Activated T-helper 2 cell treated with anti-CD3 and anti-CD28 coated beads, Interferon-gamma antibody, Interleukin-2, Interleukin-4, amounts not matched to agents 10 μg/mL and 5 μg/mL and 100 μg/mL, durations not matched to agents 14 hours and 24 hours and 36 hours (primary cell): ENCODE measurements around the gene ZNF827. TPM values are rescaled to one million over a fixed set of nuclear protein-coding genes. Genes with fewer than 3 reads are reported as not detected.

Experiments
- DNase-seq: peaks from one replicate; pipeline ENCODE4 v3.0.0; 2021; ENCODE audit warnings: low spot score
- H3K27ac Mint-ChIP-seq: one replicate; pipeline ENCODE4 v1.8.0; 2021; ENCODE audit warnings: mixed read lengths
- H3K27me3 Mint-ChIP-seq: one replicate; pipeline ENCODE4 v1.8.0; 2021; ENCODE audit warnings: low read depth, mixed read lengths
- H3K36me3 Mint-ChIP-seq: one replicate; pipeline ENCODE4 v1.8.0; 2021; ENCODE audit warnings: low read depth, mixed read lengths
- H3K4me1 Mint-ChIP-seq: one replicate; pipeline ENCODE4 v1.8.0; 2021; ENCODE audit warnings: low read depth, mixed read lengths
- H3K4me3 Mint-ChIP-seq: one replicate; pipeline ENCODE4 v1.8.0; 2021; ENCODE audit warnings: low read depth, mild to moderate bottlenecking, moderate library complexity, mixed read lengths
- H3K9me3 Mint-ChIP-seq: one replicate; pipeline ENCODE4 v1.8.0; 2021; ENCODE audit warnings: mixed read lengths
- intact Hi-C: fragments of 100-400 bp; cut with micrococcal nuclease; formaldehyde crosslinking; loops from one replicate; pipeline ENCODE4 v1.15.1; 2023
- total RNA-seq: library from RNA; stranded (reverse); gene quantifications from 2 replicates; pipeline ENCODE4 v1.2.3, GENCODE V29; 2022

The ZNF827 gene
- total RNA-seq, 1 donor from 2014 or later, result 41.3 TPM

DNA sequence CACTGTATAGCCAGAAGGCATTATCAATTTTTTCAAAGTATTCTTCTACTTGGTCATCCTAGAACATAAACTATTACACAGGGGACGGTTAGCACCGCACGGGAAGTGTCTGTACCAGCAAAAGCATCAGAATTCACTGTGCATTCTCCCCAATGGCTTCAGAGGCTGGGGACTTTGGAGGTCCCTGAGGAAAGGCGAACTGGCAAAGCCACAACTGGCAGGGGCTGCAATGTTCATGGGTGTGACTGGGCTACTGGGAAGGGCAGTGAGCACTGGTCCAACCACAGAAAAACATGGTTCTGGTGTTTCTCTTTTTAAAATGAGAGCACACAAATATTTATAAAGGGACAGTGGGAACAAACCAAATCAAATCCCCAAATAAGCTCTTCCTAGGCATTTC lies 175.2 kb downstream of the ZNF827 start:
- H3K4me3 Mint-ChIP-seq, result no peak overlapping the region
- peaks cover 35% of the 10 kb centered on the region for H3K4me1 Mint-ChIP-seq
- no peaks in the 10 kb centered on the region for H3K27me3 Mint-ChIP-seq
- intact Hi-C loops, result no loop called here
- H3K9me3 Mint-ChIP-seq, result peaks cover 21% of the 10 kb centered on the region
- H3K27ac Mint-ChIP-seq, result no peak overlapping the region
- no peak for DNase-seq
- peaks cover 93% of the 10 kb centered on the region for H3K36me3 Mint-ChIP-seq

DNA sequence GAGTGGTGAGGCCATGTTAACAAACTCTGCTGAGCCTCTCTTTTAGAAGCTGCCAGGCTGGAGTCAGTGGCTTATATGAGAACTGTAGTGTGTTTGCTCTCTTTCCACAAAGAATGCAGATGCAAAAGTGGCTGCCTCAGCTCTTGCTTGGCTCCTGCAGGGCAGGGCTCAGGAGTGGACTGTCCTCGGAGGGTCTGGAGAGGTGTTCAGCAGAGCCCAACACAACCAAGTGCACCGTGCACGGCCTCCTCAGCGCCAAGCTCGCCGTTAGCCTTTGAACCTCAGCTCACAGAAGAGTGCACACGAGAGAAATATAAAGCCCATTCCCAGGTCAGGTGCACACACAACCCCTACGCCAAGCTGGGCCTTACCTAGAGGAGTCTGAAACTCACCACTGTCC lies 175.9 kb downstream of the ZNF827 start:
- no peak overlapping the region for H3K27ac Mint-ChIP-seq
- H3K9me3 Mint-ChIP-seq, result peaks cover 15% of the 10 kb centered on the region
- DNase-seq, result no peak
- intact Hi-C loops, result no loop called here
- H3K4me1 Mint-ChIP-seq, result peaks cover 39% of the 10 kb centered on the region
- no peak overlapping the region for H3K4me3 Mint-ChIP-seq
- H3K27me3 Mint-ChIP-seq, result no peaks in the 10 kb centered on the region
- peaks cover 91% of the 10 kb centered on the region for H3K36me3 Mint-ChIP-seq

GRCh38 chr4:145760961-145761929 lies 177.4 kb downstream of the ZNF827 start:
- Mint-ChIP-seq H3K27me3 (no peaks in the 10 kb centered on the region), H3K9me3 (peaks cover under 1% of the 10 kb centered on the region), H3K4me3 (no peak overlapping the region), H3K36me3 (peaks cover 88% of the 10 kb centered on the region), H3K27ac (no peak overlapping the region), H3K4me1 (peaks cover 37% of the 10 kb centered on the region)
- intact Hi-C loops, result no loop called here
- DNase-seq, result no peak

GRCh38 chr4:145760176-145760575 lies 178.4 kb downstream of the ZNF827 start:
- Mint-ChIP-seq H3K27me3 (no peaks in the 10 kb centered on the region), H3K27ac (peak overlapping the region; percentile 59), H3K4me1 (peaks cover 39% of the 10 kb centered on the region), H3K4me3 (no peak overlapping the region), H3K36me3 (peaks cover 82% of the 10 kb centered on the region), H3K9me3 (no peaks in the 10 kb centered on the region)
- DNase-seq, result no peak
- intact Hi-C loops, result no loop called here

DNA sequence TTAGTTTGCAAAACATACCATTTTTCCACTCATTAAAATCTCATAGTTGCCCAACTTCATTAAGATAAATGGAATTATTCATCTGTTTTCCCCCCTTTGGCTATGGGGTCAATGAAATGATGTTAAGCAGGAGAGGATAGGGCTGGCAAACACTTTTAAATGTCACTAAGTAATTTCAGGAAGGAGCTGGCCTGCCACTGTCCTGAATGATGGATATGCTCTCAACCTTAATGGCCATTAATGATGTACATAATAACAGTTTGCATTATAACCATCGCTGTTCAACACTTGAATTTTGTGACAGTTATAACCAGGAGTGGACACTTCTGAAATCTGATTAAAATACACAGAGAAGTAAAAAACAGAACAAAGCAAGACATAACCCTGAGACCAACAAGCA lies 181.4 kb downstream of the ZNF827 start:
- Mint-ChIP-seq H3K27me3 (no peaks in the 10 kb centered on the region), H3K4me1 (peaks cover 39% of the 10 kb centered on the region), H3K27ac (peak overlapping the region; percentile 48), H3K4me3 (no peak overlapping the region), H3K9me3 (no peaks in the 10 kb centered on the region), H3K36me3 (peaks cover 56% of the 10 kb centered on the region)
- intact Hi-C loops, result loop anchor here (2.0 kb wide), 1 partner anchor 52 kb away; no protein-coding TSS in a partner anchor
- DNase-seq, result no peak

- Mint-ChIP-seq H3K27me3 (no peaks in the 10 kb centered on the region), H3K27ac (peak overlapping the region; percentile 86), H3K36me3 (peaks cover 49% of the 10 kb centered on the region), H3K4me3 (no peak overlapping the region), H3K4me1 (peaks cover 39% of the 10 kb centered on the region), H3K9me3 (peaks cover 3% of the 10 kb centered on the region)
- intact Hi-C loops, result loop anchor here (2.0 kb wide), 1 partner anchor 53 kb away; no protein-coding TSS in a partner anchor
- DNase-seq, result no peak
Observed at GRCh38 chr4:145756244-145756643, 182.4 kb downstream of the ZNF827 start.

DNA sequence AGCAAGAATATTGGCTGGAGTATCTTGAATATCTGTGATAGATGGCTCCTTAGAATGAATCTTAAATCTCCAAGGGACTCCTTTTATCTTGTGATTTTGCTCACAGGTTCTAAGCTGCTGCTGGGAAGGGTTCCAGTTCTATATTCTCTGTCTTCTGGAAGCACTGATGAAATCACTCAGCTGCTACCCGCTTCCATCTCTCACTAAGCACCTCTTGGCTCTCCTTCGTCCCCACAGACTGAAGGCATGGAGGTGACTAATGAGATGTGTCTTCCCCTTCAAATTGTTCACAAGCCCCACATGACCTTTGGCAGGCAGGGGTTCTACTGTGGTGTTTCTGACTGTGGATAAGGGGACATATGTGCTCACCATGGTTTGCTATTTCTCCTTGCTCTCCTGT lies 182.8 kb downstream of the ZNF827 start:
- peaks cover 7% of the 10 kb centered on the region for H3K9me3 Mint-ChIP-seq
- intact Hi-C loops, result loop anchor here (2.0 kb wide), 1 partner anchor 53 kb away; no protein-coding TSS in a partner anchor
- no peak overlapping the region for H3K4me3 Mint-ChIP-seq
- peaks cover 39% of the 10 kb centered on the region for H3K4me1 Mint-ChIP-seq
- no peak for DNase-seq
- H3K27me3 Mint-ChIP-seq, result no peaks in the 10 kb centered on the region
- peak overlapping the region; percentile 86 for H3K27ac Mint-ChIP-seq
- peaks cover 46% of the 10 kb centered on the region for H3K36me3 Mint-ChIP-seq

DNA sequence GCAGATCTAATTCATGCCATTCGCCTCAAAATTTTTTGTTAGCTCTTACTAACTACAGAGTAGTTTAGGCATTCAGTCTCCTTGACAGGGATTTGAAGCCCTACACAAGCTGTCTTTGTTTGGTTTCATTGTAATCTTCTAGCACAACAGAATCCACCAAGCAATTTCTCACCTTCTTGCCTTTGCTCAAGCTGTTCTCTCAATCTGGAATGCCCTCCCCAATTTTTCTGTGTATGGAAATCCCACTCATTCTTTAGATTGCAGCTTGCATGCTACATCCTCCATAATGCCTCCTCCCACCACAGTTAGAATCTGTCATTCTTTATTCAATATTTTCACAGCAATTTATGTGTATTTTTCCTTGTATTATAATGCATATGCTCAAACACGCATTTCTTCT lies 195.0 kb downstream of the ZNF827 start:
- Mint-ChIP-seq H3K4me3 (no peak overlapping the region), H3K36me3 (no peaks in the 10 kb centered on the region), H3K4me1 (no peaks in the 10 kb centered on the region), H3K9me3 (peaks cover 10% of the 10 kb centered on the region), H3K27ac (no peak overlapping the region), H3K27me3 (peaks cover 29% of the 10 kb centered on the region)
- no peak for DNase-seq
- intact Hi-C loops, result no loop called here

DNA sequence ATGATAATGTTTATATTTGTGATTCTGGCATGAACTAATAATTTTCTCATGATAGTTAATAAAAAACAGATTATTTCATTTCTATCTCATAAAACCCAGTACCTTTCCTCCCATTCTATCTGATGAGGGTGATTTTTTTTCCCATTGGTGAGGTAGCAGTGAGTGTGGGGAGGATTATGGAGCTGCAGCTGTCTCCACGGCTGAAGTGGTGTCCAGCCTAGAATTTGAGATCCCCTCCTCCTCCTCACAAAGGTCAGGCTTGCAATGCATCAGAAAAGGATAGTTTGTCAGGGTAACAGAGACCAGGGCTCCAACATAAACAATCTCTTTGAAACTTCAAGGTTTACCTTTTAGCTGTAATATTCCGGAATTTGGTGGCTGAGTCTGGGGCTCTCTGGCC lies 197.8 kb downstream of the ZNF827 start:
- peaks cover 2% of the 10 kb centered on the region for H3K4me1 Mint-ChIP-seq
- no peaks in the 10 kb centered on the region for H3K36me3 Mint-ChIP-seq
- no peak overlapping the region for H3K4me3 Mint-ChIP-seq
- no peak for DNase-seq
- H3K27ac Mint-ChIP-seq, result no peak overlapping the region
- peaks cover 6% of the 10 kb centered on the region for H3K9me3 Mint-ChIP-seq
- H3K27me3 Mint-ChIP-seq, result peaks cover 15% of the 10 kb centered on the region
- intact Hi-C loops, result no loop called here

DNA sequence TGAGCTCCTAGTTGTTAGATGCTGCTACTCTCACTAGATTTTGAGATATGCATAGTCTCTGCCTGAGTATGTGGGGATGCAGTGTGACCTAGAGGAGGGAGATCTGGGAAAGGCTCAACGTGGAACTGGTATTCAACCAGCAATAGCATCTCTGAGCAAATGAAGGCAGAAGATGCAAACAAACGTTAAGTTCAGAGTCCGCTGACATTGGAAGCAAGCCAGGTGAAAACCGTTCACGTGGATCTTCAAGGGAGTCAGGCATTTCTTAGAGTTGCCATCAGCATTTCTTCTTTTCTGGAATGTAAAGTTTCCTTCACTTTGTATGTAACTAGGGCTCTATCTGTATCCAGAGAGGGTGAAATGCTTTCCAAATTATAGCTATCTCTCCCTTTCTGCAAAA lies 198.8 kb downstream of the ZNF827 start:
- intact Hi-C loops, result no loop called here
- DNase-seq, result no peak

GRCh38 chr4:145736241-145736831 lies 202.3 kb downstream of the ZNF827 start:
- Mint-ChIP-seq H3K4me3 (no peak overlapping the region), H3K27me3 (peaks cover 2% of the 10 kb centered on the region), H3K9me3 (no peaks in the 10 kb centered on the region), H3K36me3 (no peaks in the 10 kb centered on the region), H3K27ac (no peak overlapping the region), H3K4me1 (peaks cover 16% of the 10 kb centered on the region)
- intact Hi-C loops, result no loop called here
- DNase-seq, result no peak

More for the DNA sequence above, 198.8 kb downstream of the ZNF827 start:
- Mint-ChIP-seq H3K4me3 (no peak overlapping the region), H3K4me1 (peaks cover 2% of the 10 kb centered on the region), H3K27me3 (peaks cover 10% of the 10 kb centered on the region), H3K27ac (no peak overlapping the region), H3K9me3 (no peaks in the 10 kb centered on the region), H3K36me3 (no peaks in the 10 kb centered on the region)

GRCh38 chr4:145735827-145736226 lies 202.8 kb downstream of the ZNF827 start:
- Mint-ChIP-seq H3K36me3 (no peaks in the 10 kb centered on the region), H3K27ac (no peak overlapping the region), H3K9me3 (no peaks in the 10 kb centered on the region), H3K27me3 (no peaks in the 10 kb centered on the region), H3K4me3 (no peak overlapping the region), H3K4me1 (peaks cover 17% of the 10 kb centered on the region)
- intact Hi-C loops, result no loop called here
- DNase-seq, result no peak

GRCh38 chr4:145735347-145735675 lies 203.3 kb downstream of the ZNF827 start:
- DNase-seq, result no peak
- no peaks in the 10 kb centered on the region for H3K9me3 Mint-ChIP-seq
- H3K4me3 Mint-ChIP-seq, result no peak overlapping the region
- intact Hi-C loops, result no loop called here
- H3K36me3 Mint-ChIP-seq, result no peaks in the 10 kb centered on the region
- peaks cover 18% of the 10 kb centered on the region for H3K4me1 Mint-ChIP-seq
- H3K27me3 Mint-ChIP-seq, result no peaks in the 10 kb centered on the region
- H3K27ac Mint-ChIP-seq, result no peak overlapping the region
